ENCODE results near the gene PTBP3.

Gene PTBP3

GRCh38 chr9:112241491-112241890 lies 91.9 kb downstream of the PTBP3 start:
- H3K36me3 ChIP-seq (ENCODE audit: insufficient read depth) = no peaks in the 10 kb centered on the region
- H2AFZ ChIP-seq (ENCODE audit: low read depth) = no peak overlapping the region
- H3K27ac ChIP-seq = no peak overlapping the region
- H3K79me2 ChIP-seq (ENCODE audit: insufficient read depth, low read depth) = no peaks in the 10 kb centered on the region
- no peaks in the 10 kb centered on the region for H4K20me1 ChIP-seq (ENCODE audit: insufficient read depth)
- H3K4me3 ChIP-seq (IDR thresholded peaks at IDR 0.05; ENCODE audit: insufficient read depth, low read depth, low read length) = no peak overlapping the region
- no peak overlapping the region for H3K9ac ChIP-seq
- no peak overlapping the region for H3K4me2 ChIP-seq
- H3K4me1 ChIP-seq (ENCODE audit: low read depth, poor library complexity, severe bottlenecking) = no peaks in the 10 kb centered on the region
- no peaks in the 10 kb centered on the region for H3K27me3 ChIP-seq (ENCODE audit: insufficient read depth, low read depth)
- TF ChIP-seq CTCF (conservative IDR thresholded peaks at IDR 0.05; ENCODE audit: low read depth, low read length) = no peak

- H3K27me3 ChIP-seq (ENCODE audit: insufficient read depth, low read depth) = no peaks in the 10 kb centered on the region
- no peak overlapping the region for H3K9ac ChIP-seq
- no peak overlapping the region for H3K27ac ChIP-seq
- H3K36me3 ChIP-seq (ENCODE audit: insufficient read depth) = no peaks in the 10 kb centered on the region
- no peak overlapping the region for H3K4me3 ChIP-seq (IDR thresholded peaks at IDR 0.05; ENCODE audit: insufficient read depth, low read depth, low read length)
- H3K79me2 ChIP-seq (ENCODE audit: insufficient read depth, low read depth) = no peaks in the 10 kb centered on the region
- H3K4me1 ChIP-seq (ENCODE audit: low read depth, poor library complexity, severe bottlenecking) = no peaks in the 10 kb centered on the region
- no peak for TF ChIP-seq CTCF (conservative IDR thresholded peaks at IDR 0.05; ENCODE audit: low read depth, low read length)
- no peaks in the 10 kb centered on the region for H4K20me1 ChIP-seq (ENCODE audit: insufficient read depth)
- no peak overlapping the region for H3K4me2 ChIP-seq
- H2AFZ ChIP-seq (ENCODE audit: low read depth) = no peak overlapping the region
Observed at GRCh38 chr9:112239708-112240107, 93.7 kb downstream of the PTBP3 start.

GRCh38 chr9:112239284-112239683 lies 94.1 kb downstream of the PTBP3 start:
- Histone ChIP-seq H3K9ac (no peak overlapping the region), H3K4me3 (IDR thresholded peaks at IDR 0.05; ENCODE audit: insufficient read depth, low read depth, low read length) (no peak overlapping the region), H3K27me3 (ENCODE audit: insufficient read depth, low read depth) (no peaks in the 10 kb centered on the region), H3K27ac (no peak overlapping the region), H3K4me1 (ENCODE audit: low read depth, poor library complexity, severe bottlenecking) (no peaks in the 10 kb centered on the region), H3K79me2 (ENCODE audit: insufficient read depth, low read depth) (no peaks in the 10 kb centered on the region), H2AFZ (ENCODE audit: low read depth) (no peak overlapping the region), H3K4me2 (no peak overlapping the region), H3K36me3 (ENCODE audit: insufficient read depth) (no peaks in the 10 kb centered on the region), H4K20me1 (ENCODE audit: insufficient read depth) (no peaks in the 10 kb centered on the region)
- TF ChIP-seq CTCF (conservative IDR thresholded peaks at IDR 0.05; ENCODE audit: low read depth, low read length) = no peak

GRCh38 chr9:112234779-112235178 lies 98.6 kb downstream of the PTBP3 start:
- Histone ChIP-seq H3K9ac (no peak overlapping the region), H4K20me1 (ENCODE audit: insufficient read depth) (no peaks in the 10 kb centered on the region), H3K4me2 (no peak overlapping the region), H3K79me2 (ENCODE audit: insufficient read depth, low read depth) (no peaks in the 10 kb centered on the region), H3K4me3 (IDR thresholded peaks at IDR 0.05; ENCODE audit: insufficient read depth, low read depth, low read length) (no peak overlapping the region), H3K4me1 (ENCODE audit: low read depth, poor library complexity, severe bottlenecking) (no peaks in the 10 kb centered on the region), H3K36me3 (ENCODE audit: insufficient read depth) (no peaks in the 10 kb centered on the region), H3K27me3 (ENCODE audit: insufficient read depth, low read depth) (no peaks in the 10 kb centered on the region), H2AFZ (ENCODE audit: low read depth) (no peak overlapping the region), H3K27ac (no peak overlapping the region)
- no peak for TF ChIP-seq CTCF (conservative IDR thresholded peaks at IDR 0.05; ENCODE audit: low read depth, low read length)

GRCh38 chr9:112233769-112234168 lies 99.7 kb downstream of the PTBP3 start:
- Histone ChIP-seq H3K36me3 (ENCODE audit: insufficient read depth) (no peaks in the 10 kb centered on the region), H2AFZ (ENCODE audit: low read depth) (no peak overlapping the region), H3K4me2 (no peak overlapping the region), H3K27ac (no peak overlapping the region), H3K9ac (no peak overlapping the region), H3K4me1 (ENCODE audit: low read depth, poor library complexity, severe bottlenecking) (no peaks in the 10 kb centered on the region), H4K20me1 (ENCODE audit: insufficient read depth) (no peaks in the 10 kb centered on the region), H3K27me3 (ENCODE audit: insufficient read depth, low read depth) (no peaks in the 10 kb centered on the region), H3K4me3 (IDR thresholded peaks at IDR 0.05; ENCODE audit: insufficient read depth, low read depth, low read length) (no peak overlapping the region), H3K79me2 (ENCODE audit: insufficient read depth, low read depth) (no peaks in the 10 kb centered on the region)
- TF ChIP-seq CTCF (conservative IDR thresholded peaks at IDR 0.05; ENCODE audit: low read depth, low read length) = no peak
